AG04449 (cell line): ENCODE results near the gene RHEB.

ENCODE experiments used
- CTCF ChIA-PET: fragments of 350-600 bp; formaldehyde crosslinking; extraction: SDS; loops from one replicate; lab custom pipeline; 2021; ENCODE audit warnings: antibody characterized with exemption; lab: Yijun Ruan, JAX
- POLR2A ChIA-PET: fragments of 400-600, 350-600 bp; formaldehyde crosslinking; extraction: SDS; loops from one replicate; lab custom pipeline; 2020; ENCODE audit warnings: antibody characterized with exemption, inconsistent platforms; lab: Yijun Ruan, JAX
- DNase-seq: peaks from one replicate; pipeline ENCODE4 v3.0.0-alpha.2; 2010; ENCODE audit warnings: low read depth, low spot score
- H3K4me3 ChIP-seq: 2 replicates; pipeline ENCODE4 v1.5.1; 2011; ENCODE audit warnings: low read depth, mild to moderate bottlenecking, control low read depth, low read length
- TF ChIP-seq, protein P1 (sequence below): IDR thresholded peaks from one replicate; pipeline ENCODE4 v1.5.1; 2011; ENCODE audit warnings: mild to moderate bottlenecking, moderate library complexity, low read length, control low read depth, inconsistent platforms; ENCODE audit not compliant: insufficient read depth; ENCODE audit errors: missing control alignments

RHEB gene

DNA sequence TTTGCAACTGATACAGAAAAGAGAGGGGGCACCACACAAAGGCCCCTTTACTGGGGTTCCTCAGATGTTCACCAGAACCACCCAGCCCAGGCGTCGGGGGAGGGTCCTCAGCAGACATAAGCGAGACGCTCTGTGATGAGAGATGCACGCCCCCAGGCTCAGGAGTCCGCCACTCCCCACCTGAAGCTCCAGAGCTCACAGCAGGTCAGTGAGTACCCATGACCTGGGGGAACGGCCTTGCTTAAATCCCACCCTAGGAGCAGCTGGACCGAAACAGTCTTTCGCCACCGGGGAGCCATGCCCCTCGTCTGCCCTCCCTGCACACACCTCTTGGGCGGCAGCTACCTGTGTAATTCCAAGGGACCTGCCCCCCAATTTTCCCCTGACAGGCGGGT, 82.5 kb downstream of the RHEB start:
- H3K4me3 ChIP-seq = no peak overlapping the region
- POLR2A ChIA-PET = no interaction called here
- TF ChIP-seq, protein P1, sequence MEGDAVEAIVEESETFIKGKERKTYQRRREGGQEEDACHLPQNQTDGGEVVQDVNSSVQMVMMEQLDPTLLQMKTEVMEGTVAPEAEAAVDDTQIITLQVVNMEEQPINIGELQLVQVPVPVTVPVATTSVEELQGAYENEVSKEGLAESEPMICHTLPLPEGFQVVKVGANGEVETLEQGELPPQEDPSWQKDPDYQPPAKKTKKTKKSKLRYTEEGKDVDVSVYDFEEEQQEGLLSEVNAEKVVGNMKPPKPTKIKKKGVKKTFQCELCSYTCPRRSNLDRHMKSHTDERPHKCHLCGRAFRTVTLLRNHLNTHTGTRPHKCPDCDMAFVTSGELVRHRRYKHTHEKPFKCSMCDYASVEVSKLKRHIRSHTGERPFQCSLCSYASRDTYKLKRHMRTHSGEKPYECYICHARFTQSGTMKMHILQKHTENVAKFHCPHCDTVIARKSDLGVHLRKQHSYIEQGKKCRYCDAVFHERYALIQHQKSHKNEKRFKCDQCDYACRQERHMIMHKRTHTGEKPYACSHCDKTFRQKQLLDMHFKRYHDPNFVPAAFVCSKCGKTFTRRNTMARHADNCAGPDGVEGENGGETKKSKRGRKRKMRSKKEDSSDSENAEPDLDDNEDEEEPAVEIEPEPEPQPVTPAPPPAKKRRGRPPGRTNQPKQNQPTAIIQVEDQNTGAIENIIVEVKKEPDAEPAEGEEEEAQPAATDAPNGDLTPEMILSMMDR = no peak
- CTCF ChIA-PET = interaction anchor here (0.7 to 6.5 kb wide), 5 partner anchors 12 to 122 kb away, joined by 3 to 58 read pairs (median 3); no protein-coding TSS in a partner anchor
- DNase-seq = no peak

DNA sequence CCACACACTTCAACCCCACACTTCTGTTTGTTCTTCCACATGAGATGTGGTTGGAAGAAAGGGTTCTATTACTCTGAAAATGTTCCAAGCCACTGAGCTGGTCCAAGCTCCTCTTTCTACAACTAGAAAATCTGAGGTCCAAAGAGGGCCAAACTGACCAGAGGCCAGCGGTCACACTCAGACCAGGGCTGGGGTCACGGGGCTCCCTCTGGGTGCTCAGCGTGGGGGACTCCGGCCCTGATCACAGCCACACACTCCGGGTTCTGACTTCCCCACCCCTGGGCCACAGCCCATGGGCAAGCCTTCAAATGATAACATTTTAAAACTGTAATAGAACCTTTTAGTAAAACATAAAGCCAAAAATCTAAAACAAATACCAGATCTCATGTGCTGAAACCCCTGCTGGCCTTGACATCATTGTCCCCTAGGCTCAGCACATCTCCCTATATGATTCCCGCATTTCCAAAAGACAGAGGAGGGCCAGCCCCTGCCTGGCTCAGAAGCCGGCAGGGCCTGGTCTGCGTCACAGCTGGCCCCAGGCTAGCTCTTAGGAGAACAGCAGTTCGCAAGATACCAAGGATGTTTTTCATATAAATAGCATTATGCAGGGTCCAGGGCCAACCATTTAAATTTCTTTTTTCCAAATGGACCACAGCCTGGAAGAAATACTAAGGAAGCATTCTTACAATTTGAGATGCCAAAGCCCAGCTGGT, 83.1 kb downstream of the RHEB start:
- POLR2A ChIA-PET = no interaction called here

DNA sequence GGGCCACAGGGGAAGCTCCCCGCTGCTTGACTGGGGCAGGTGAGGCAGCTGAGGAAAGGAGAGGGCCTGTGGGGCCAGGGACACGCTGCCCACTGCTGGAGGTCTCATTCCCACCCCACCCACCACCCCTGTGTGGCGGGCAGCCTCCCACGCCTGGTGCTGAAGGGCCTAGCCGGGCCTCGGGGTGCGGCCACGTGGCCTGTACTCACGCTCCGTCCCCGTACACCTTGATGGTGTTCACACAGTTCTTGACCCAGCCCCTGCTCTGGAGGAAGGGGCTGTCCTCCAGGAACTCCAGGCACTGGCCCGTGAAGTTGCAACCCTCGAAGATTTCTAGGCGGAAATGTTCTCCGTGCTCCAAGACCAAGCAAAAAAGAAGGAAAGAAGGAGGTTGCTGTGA, 83.7 kb downstream of the RHEB start:
- TF ChIP-seq, protein P1 = no peak
- DNase-seq = no peak
- CTCF ChIA-PET = interaction anchor here (1.3 to 6.5 kb wide), 2 partner anchors 13 to 121 kb away, joined by 3 to 58 read pairs; no protein-coding TSS in a partner anchor
- POLR2A ChIA-PET = no interaction called here
- no peak overlapping the region for H3K4me3 ChIP-seq

More for the DNA sequence above, 83.1 kb downstream of the RHEB start:
- CTCF ChIA-PET = interaction anchor here (0.9 to 6.5 kb wide), 3 partner anchors 12 to 121 kb away, joined by 3 to 58 read pairs (median 4); no protein-coding TSS in a partner anchor
- H3K4me3 ChIP-seq = no peak overlapping the region
- TF ChIP-seq, protein P1 = no peak
- no peak for DNase-seq

DNA sequence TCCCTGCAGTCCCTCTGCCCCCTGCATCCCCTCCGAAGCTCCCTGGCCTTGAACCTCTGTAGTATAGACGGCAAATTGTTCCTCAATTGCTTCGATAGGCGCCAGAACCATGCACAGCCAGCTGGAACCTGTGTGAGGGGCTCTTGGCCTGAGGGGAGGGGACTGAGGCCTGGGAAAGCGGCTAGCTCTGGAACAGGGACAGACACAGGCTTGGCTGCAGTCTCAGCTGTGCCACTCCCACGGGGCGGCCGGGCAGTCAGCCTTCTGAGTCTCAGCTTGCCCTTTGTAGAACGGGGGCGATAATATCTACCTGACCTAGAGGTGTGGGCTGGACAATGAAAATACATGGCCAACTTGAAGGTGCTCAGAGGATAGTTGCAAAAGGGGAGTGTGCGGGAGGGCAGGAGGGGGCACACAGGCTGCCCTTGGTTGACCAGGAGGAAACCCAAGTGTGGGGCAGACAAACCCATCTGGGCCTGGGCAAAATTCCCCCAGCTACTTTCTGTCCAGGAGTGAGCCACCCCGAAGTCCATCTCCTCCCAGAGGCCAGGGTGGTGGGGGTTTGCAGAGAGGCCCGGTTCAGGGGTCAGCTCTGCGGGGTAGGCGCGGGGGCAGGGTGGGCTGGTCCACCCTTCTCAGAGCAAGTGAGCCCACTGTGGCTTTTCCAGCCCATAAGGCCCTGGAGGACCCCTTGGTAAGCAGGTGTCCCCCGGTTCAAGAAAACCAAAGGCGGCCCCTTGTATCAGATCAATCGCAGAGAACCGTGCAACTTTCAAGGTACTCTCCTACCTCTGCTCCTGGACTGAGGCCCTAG, 84.4 kb downstream of the RHEB start:
- TF ChIP-seq, protein P1 = no peak
- DNase-seq = no peak
- ChIA-PET CTCF (interaction anchor here (6.5 kb wide), 1 partner anchor 13 kb away, joined by 58 read pairs; no protein-coding TSS in a partner anchor), POLR2A (no interaction called here)
- no peak overlapping the region for H3K4me3 ChIP-seq

DNA sequence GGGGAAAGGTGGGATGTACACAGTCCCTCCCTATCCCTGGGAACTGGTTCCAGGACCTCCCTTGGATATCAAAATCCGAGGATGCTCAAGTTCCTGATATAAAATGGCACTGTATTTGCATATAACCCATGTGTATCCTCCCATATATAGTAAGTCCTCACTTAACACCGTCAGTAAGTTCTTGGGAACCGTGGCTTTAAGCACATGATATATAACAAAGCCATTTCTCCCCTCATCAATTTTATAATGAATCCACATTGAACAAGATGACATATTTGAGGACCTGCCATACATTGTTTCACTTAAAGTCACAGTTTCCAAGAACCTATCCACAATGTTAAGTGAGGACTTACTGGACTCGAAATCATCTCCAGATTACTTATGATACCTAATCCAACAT, 85.1 kb downstream of the RHEB start:
- DNase-seq = no peak
- POLR2A ChIA-PET = no interaction called here
- CTCF ChIA-PET = interaction anchor here (6.5 kb wide), 1 partner anchor 14 kb away, joined by 58 read pairs; no protein-coding TSS in a partner anchor
- no peak overlapping the region for H3K4me3 ChIP-seq
- TF ChIP-seq, protein P1 = no peak
